Sigmoid colon (tissue), 7 donors: ENCODE data around the gene PTH1R. TPM values are rescaled to one million over a fixed set of nuclear protein-coding genes. Genes with fewer than 3 reads are reported as not detected.

Experiments used
- DNase-seq: peaks from one replicate; pipeline ENCODE4 v3.0.0-alpha.2; 2019
- H3K27ac ChIP-seq, 4 donors: fragments of 200-600 bp; sonication (generic); one replicate each; pipeline ENCODE4 v1.5.1; 2016 to 2019; ENCODE audit warnings: mild to moderate bottlenecking in 1 of 4
- H3K27me3 ChIP-seq, 3 donors: fragments of 200-600 bp; sonication (generic); one replicate each; pipeline ENCODE4 v1.5.1; 2019; ENCODE audit warnings: mild to moderate bottlenecking in 1 of 3
- H3K36me3 ChIP-seq, 4 donors: fragments of 200-600 bp; sonication (generic); one replicate each; pipeline ENCODE4 v1.5.1; 2016 to 2019
- H3K4me1 ChIP-seq, 4 donors: fragments of 200-600 bp; sonication (generic); one replicate each; pipeline ENCODE4 v1.5.1; 2017 to 2019
- H3K4me3 ChIP-seq, 4 donors: fragments of 200-600 bp; sonication (generic); one replicate each; pipeline ENCODE4 v1.5.1; 2017 to 2019; ENCODE audit warnings: mild to moderate bottlenecking in 2 of 4, moderate library complexity in 1 of 4
- H3K9me3 ChIP-seq, 4 donors: fragments of 200-600 bp in 3 of 4; sonication (generic) in 3 of 4; one replicate each; pipeline versions ENCODE4 v1.5.1 to v1.6.1; 2013 to 2019
- CTCF ChIP-seq, 4 experiments: fragments of 450-650 bp in 3 of 4; fragments of 200-600 bp in 1 of 4; IDR thresholded peaks; one replicate each; pipeline ENCODE4 v1.5.1; 2016 to 2019; ENCODE audit warnings: antibody characterized with exemption in 4 of 4, mild to moderate bottlenecking in 3 of 4, moderate library complexity in 2 of 4
- EP300 ChIP-seq, 4 donors: sonication (generic); formaldehyde crosslinking; IDR thresholded peaks; one replicate each; pipeline ENCODE4 v1.6.1; 2017; ENCODE audit warnings: antibody characterized with exemption in 4 of 4
- POLR2A ChIP-seq, 2 donors: fragments of 450-650 bp; IDR thresholded peaks; one replicate each; pipeline ENCODE4 v1.6.1; 2016; ENCODE audit warnings: antibody characterized with exemption in 2 of 2, mild to moderate bottlenecking in 2 of 2, moderate library complexity in 2 of 2
- POLR2AphosphoS5 ChIP-seq, 4 donors: sonication (generic); formaldehyde crosslinking; IDR thresholded peaks; one replicate each; pipeline ENCODE4 v1.6.1; 2017; ENCODE audit warnings: antibody characterized with exemption in 4 of 4
- WGBS, 2 donors: extraction: QIAGEN DNeasy Blood & Tissue Kit; methylation state at CpG; one replicate each; pipeline ENCODE4 v1.1.7; 2013; 5-methylcytosine and 5-hydroxymethylcytosine counted together
- intact Hi-C: fragments of 100-400 bp; cut with DNase I; formaldehyde crosslinking; loops from one replicate; pipeline ENCODE4 v1.15.1; 2023
- polyA plus RNA-seq, 3 donors: library from polyadenylated mRNA; stranded (reverse); fragments of 200-250 nt; gene quantifications; one replicate each; pipeline ENCODE4 v1.2.3, GENCODE V29; 2013
- total RNA-seq, 4 donors: library from RNA; depleted of rRNA; stranded (reverse); fragments of >200 nt; gene quantifications; one replicate each; pipeline ENCODE4 v1.1.0, GENCODE V29; 2016
- donor health status: healthy with polysubstance abuse.
- donor health status: Bipolar disorder and iron deficiency.
- donor health status: healthy.

Gene PTH1R
- total and polyA plus RNA-seq, 7 donors: 1.2 to 9.0 (median 4.6) TPM

- H3K27me3 ChIP-seq: no peaks in the 10 kb centered on the region
- 93 to 96% methylated on average over 1 of the region's 1 CpG for WGBS, 2 donors
- H3K36me3 ChIP-seq: no peaks in the 10 kb centered on the region
- H3K27ac ChIP-seq: no peak overlapping the region
- DNase-seq: no peak
- peaks cover 0 to 10% (median 6%) of the 10 kb centered on the region in 4 donors for H3K4me1 ChIP-seq
- no peak overlapping the region for H3K4me3 ChIP-seq
- TF ChIP-seq POLR2A (IDR thresholded peaks at IDR 0.05): no peak
- TF ChIP-seq POLR2AphosphoS5 (IDR thresholded peaks at IDR 0.05): no peak
- TF ChIP-seq EP300 (IDR thresholded peaks at IDR 0.05): no peak
- no peak for TF ChIP-seq CTCF (IDR thresholded peaks at IDR 0.05)
- H3K9me3 ChIP-seq: peaks cover 0 to 9% (median 6%) of the 10 kb centered on the region in 4 donors
- intact Hi-C loops: no loop called here
These were observed 37.0 kb upstream of the PTH1R start for GRCh38 chr3:46840491-46840890.

GRCh38 chr3:46843508-46843907, 34.0 kb upstream of the PTH1R start:
- 94 to 96% methylated on average over 3 of the region's 3 CpGs for WGBS, 2 donors
- intact Hi-C loops: no loop called here

GRCh38 chr3:46844397-46844796, 33.1 kb upstream of the PTH1R start:
- Histone ChIP-seq H3K27me3 (no peaks in the 10 kb centered on the region), H3K36me3 (no peaks in the 10 kb centered on the region), H3K4me3 (no peak overlapping the region), H3K9me3 (peaks cover 0 to 9% (median 0%) of the 10 kb centered on the region in 4 donors), H3K27ac (peak overlapping the region in 3 of 4 donors; percentile 80 to 87 (median 83)), H3K4me1 (peaks cover 0 to 27% (median 14%) of the 10 kb centered on the region in 4 donors)
- WGBS, 2 donors: 76 to 88% methylated on average over 3 of the region's 3 CpGs
- TF ChIP-seq POLR2A (IDR thresholded peaks at IDR 0.05) (no peak), CTCF (IDR thresholded peaks at IDR 0.05) (no peak), EP300 (IDR thresholded peaks at IDR 0.05) (no peak), POLR2AphosphoS5 (IDR thresholded peaks at IDR 0.05) (no peak)
- intact Hi-C loops: no loop called here
- no peak for DNase-seq

More at GRCh38 chr3:46843508-46843907, 34.0 kb upstream of the PTH1R start:
- Histone ChIP-seq H3K4me1 (peaks cover 0 to 27% (median 14%) of the 10 kb centered on the region in 4 donors), H3K27me3 (no peaks in the 10 kb centered on the region), H3K27ac (no peak overlapping the region), H3K4me3 (no peak overlapping the region), H3K36me3 (no peaks in the 10 kb centered on the region), H3K9me3 (peaks cover 0 to 9% (median 2%) of the 10 kb centered on the region in 4 donors)
- DNase-seq: no peak
- TF ChIP-seq POLR2AphosphoS5 (IDR thresholded peaks at IDR 0.05): no peak
- TF ChIP-seq POLR2A (IDR thresholded peaks at IDR 0.05): no peak
- no peak for TF ChIP-seq CTCF (IDR thresholded peaks at IDR 0.05)
- TF ChIP-seq EP300 (IDR thresholded peaks at IDR 0.05): no peak

- no peak for DNase-seq
- WGBS, 2 donors: 46 to 51% methylated on average over 11 of the region's 11 CpGs
- H3K4me1 ChIP-seq: peaks cover 0 to 27% (median 14%) of the 10 kb centered on the region in 4 donors
- TF ChIP-seq POLR2AphosphoS5 (IDR thresholded peaks at IDR 0.05) (no peak), CTCF (IDR thresholded peaks at IDR 0.05) (no peak), POLR2A (IDR thresholded peaks at IDR 0.05) (no peak), EP300 (IDR thresholded peaks at IDR 0.05) (no peak)
- no peaks in the 10 kb centered on the region for H3K27me3 ChIP-seq
- peak overlapping the region; percentile 80 to 87 (median 82) for H3K27ac ChIP-seq
- peak overlapping the region in 3 of 4 donors; percentile 54 to 59 (median 56) for H3K4me3 ChIP-seq
- H3K36me3 ChIP-seq: no peaks in the 10 kb centered on the region
- peaks cover 0 to 4% (median 0%) of the 10 kb centered on the region in 4 donors for H3K9me3 ChIP-seq
- intact Hi-C loops: loop anchor here (5.0 kb wide), 2 partner anchors 47 to 138 kb away; no protein-coding TSS in a partner anchor
These were observed 32.6 kb upstream of the PTH1R start for GRCh38 chr3:46844881-46845312.
